Lung (tissue), 12 donors: ENCODE data around the gene TWF2. TPM values are rescaled to one million over a fixed set of nuclear protein-coding genes. Genes with fewer than 3 reads are reported as not detected.

Experiments used
- ATAC-seq: fragments of 200-7000 bp; cut with Tn5 transposase; one replicate; pipeline ENCODE4 v1.9.1; 2020; ENCODE audit warnings: moderate number of reproducible peaks; ENCODE audit not compliant: insufficient read depth, low FRiP score
- DNase-seq, 3 donors: peaks; one replicate each; pipeline ENCODE4 v3.0.0-alpha.2; 2013 to 2017
- H3K27ac ChIP-seq, 2 donors: one replicate each; pipeline ENCODE4 v1.5.1; 2013; ENCODE audit warnings: mild to moderate bottlenecking in 2 of 2, moderate library complexity in 2 of 2, control low read depth in 1 of 2, inconsistent platforms in 1 of 2, low read depth in 1 of 2, low read length in 1 of 2
- H3K27me3 ChIP-seq, 3 donors: one replicate each; pipeline ENCODE4 v1.5.1; 2013; ENCODE audit warnings: low read length in 2 of 3; ENCODE audit not compliant: control insufficient read depth in 3 of 3, insufficient read depth in 3 of 3
- H3K36me3 ChIP-seq, 4 donors: one replicate each; pipeline ENCODE4 v1.5.1; 2013; ENCODE audit warnings: low read length in 4 of 4, mild to moderate bottlenecking in 1 of 4, moderate library complexity in 1 of 4; ENCODE audit not compliant: control insufficient read depth in 4 of 4, insufficient read depth in 4 of 4
- H3K4me1 ChIP-seq, 5 donors: one replicate each; pipeline ENCODE4 v1.5.1; 2013; ENCODE audit warnings: low read length in 5 of 5, mild to moderate bottlenecking in 2 of 5, moderate library complexity in 1 of 5; ENCODE audit not compliant: control insufficient read depth in 5 of 5, insufficient read depth in 5 of 5
- H3K4me3 ChIP-seq: one replicate; pipeline ENCODE4 v1.5.1; 2013; ENCODE audit warnings: mild to moderate bottlenecking, control low read depth, moderate library complexity
- H3K9ac ChIP-seq, 2 donors: one replicate each; pipeline ENCODE4 v1.5.1; 2013; ENCODE audit warnings: low read length in 2 of 2, control low read depth in 1 of 2; ENCODE audit not compliant: insufficient read depth in 1 of 2
- H3K9me3 ChIP-seq, 4 donors: one replicate each; pipeline ENCODE4 v1.5.1; 2013; ENCODE audit warnings: low read length in 3 of 4, mild to moderate bottlenecking in 1 of 4, moderate library complexity in 1 of 4; ENCODE audit not compliant: control insufficient read depth in 4 of 4, insufficient read depth in 3 of 4
- WGBS, 2 donors: extraction: QIAGEN DNeasy Blood & Tissue Kit; methylation state at CpG; one replicate each; pipeline ENCODE4 v1.1.7; 2013; 5-methylcytosine and 5-hydroxymethylcytosine counted together
- polyA plus RNA-seq, 2 donors: library from polyadenylated mRNA; stranded (reverse); fragments of 200-250 nt; gene quantifications; one replicate each; pipeline ENCODE4 v1.2.1, GENCODE V29; 2013
- total RNA-seq, 2 donors: library from RNA; depleted of rRNA in 1 of 2; stranded (reverse); fragments of >200 nt in 1 of 2; gene quantifications; one replicate each; pipeline ENCODE4 v1.2.1, GENCODE V29; 2014 to 2021
- TF ChIP-seq, protein P1 (sequence below): IDR thresholded peaks from 2 replicates; pipeline ENCODE4 v1.5.1; 2012; ENCODE audit warnings: mild to moderate bottlenecking; ENCODE audit errors: control extremely low read depth, extremely low read depth
- donor health status: control.
- donor health status: control.
- donor health status: Bipolar disorder and iron deficiency.
- donor health status: healthy.
- donor health status: DM: yes; HTN: yes; CAD: no.

TWF2 gene
- total and polyA plus RNA-seq, 4 donors = 25.7 to 104 (median 60.7) TPM

DNA sequence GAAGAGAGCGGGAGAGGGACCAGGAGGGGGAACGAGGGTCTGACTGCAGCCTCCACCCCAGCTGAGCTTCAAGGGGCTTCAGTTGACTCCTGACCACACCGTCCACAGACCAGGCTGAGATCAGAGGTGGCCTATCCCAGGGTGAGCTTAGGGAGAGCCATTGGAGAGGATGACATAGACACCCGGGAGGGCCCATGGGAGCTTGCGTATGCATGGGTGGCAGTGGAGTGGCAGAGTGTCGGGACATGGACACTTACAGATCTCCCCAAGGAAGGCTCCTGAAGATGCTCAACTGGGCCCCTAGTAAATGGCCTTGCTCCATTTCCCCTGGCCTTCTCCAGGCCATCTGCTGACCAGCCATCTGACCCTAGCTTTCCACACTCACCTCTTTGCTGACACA is 53.6 kb downstream of the TWF2 start:
- Histone ChIP-seq H3K27me3 (no peaks in the 10 kb centered on the region), H3K36me3 (no peaks in the 10 kb centered on the region), H3K4me3 (no peak overlapping the region), H3K9ac (no peak overlapping the region), H3K9me3 (no peaks in the 10 kb centered on the region), H3K4me1 (peaks cover 2 to 17% (median 7%) of the 10 kb centered on the region in 5 donors), H3K27ac (no peak overlapping the region)
- TF ChIP-seq, protein P1, sequence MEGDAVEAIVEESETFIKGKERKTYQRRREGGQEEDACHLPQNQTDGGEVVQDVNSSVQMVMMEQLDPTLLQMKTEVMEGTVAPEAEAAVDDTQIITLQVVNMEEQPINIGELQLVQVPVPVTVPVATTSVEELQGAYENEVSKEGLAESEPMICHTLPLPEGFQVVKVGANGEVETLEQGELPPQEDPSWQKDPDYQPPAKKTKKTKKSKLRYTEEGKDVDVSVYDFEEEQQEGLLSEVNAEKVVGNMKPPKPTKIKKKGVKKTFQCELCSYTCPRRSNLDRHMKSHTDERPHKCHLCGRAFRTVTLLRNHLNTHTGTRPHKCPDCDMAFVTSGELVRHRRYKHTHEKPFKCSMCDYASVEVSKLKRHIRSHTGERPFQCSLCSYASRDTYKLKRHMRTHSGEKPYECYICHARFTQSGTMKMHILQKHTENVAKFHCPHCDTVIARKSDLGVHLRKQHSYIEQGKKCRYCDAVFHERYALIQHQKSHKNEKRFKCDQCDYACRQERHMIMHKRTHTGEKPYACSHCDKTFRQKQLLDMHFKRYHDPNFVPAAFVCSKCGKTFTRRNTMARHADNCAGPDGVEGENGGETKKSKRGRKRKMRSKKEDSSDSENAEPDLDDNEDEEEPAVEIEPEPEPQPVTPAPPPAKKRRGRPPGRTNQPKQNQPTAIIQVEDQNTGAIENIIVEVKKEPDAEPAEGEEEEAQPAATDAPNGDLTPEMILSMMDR = no peak
- ATAC-seq (no peak), DNase-seq (no peak)
- WGBS, 2 donors = 70 to 93% methylated on average over 6 of the region's 6 CpGs

DNA sequence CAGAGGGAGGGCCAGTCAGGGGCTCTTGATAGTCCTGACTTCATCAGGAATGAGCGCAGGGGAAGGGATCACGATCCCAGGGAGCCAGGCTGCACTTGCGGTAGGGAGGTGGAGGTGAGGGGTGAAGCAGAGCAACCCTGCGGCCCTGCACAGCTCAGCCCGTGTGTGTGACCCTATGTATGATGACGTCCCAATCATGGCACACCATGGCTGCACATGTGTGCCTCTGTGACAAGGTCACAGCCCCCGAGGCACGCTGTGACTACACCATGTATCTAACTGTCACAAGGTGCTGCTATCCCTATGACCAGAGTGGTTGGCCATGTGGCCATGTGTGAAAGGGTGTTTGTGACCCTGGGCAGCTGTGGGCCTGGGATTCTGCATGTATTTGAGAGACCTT is 54.3 kb downstream of the TWF2 start:
- WGBS, 2 donors = 91 to 96% methylated on average over 8 of the region's 8 CpGs
- Histone ChIP-seq H3K36me3 (no peaks in the 10 kb centered on the region), H3K4me3 (no peak overlapping the region), H3K4me1 (peaks cover under 1 to 11% (median 4%) of the 10 kb centered on the region in 5 donors), H3K9me3 (no peaks in the 10 kb centered on the region), H3K27me3 (no peaks in the 10 kb centered on the region), H3K27ac (no peak overlapping the region), H3K9ac (no peak overlapping the region)
- ATAC-seq = no peak
- DNase-seq = no peak
- TF ChIP-seq, protein P1 = no peak

DNA sequence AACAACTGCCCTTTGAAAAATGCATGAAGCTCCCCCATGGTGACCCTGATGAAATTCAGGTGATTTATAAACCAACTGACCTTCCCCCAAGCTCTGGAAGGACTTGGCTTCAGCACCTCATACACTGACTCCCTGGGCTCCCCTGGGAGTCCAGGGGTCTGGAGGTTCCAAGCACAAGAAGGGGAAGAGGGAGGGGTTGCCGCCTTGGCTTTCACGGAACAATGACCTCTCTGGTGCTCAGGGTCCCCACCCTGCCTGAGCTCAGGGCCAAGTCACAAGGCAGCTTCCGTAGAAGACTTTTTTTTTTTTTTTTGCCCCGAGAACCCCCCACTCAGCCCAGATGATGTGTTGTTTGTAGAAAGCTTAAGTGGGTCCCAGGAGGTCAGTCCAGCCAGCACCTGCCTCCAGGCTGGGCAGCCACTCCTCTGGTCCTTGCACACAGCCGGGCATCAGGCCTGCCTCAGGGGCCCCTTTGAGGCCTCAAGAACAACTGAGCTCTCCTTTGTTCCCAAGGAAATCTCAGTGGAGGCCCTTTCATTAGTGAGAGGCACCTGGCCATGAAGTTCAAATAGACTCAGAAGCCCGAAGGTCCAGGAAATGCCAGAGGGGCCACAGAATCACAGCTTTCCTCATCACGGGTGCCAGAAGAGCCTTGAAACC is 55.0 kb downstream of the TWF2 start:
- Histone ChIP-seq H3K9ac (no peak overlapping the region), H3K27me3 (no peaks in the 10 kb centered on the region), H3K4me1 (peaks cover 0 to 7% (median 4%) of the 10 kb centered on the region in 5 donors), H3K4me3 (no peak overlapping the region), H3K27ac (peak overlapping the region in 1 of 2 donors; percentile 30), H3K36me3 (no peaks in the 10 kb centered on the region), H3K9me3 (no peaks in the 10 kb centered on the region)
- DNase-seq (no peak), ATAC-seq (no peak)
- 64 to 81% methylated on average over 7 of the region's 7 CpGs for WGBS, 2 donors
- TF ChIP-seq, protein P1 = no peak

DNA sequence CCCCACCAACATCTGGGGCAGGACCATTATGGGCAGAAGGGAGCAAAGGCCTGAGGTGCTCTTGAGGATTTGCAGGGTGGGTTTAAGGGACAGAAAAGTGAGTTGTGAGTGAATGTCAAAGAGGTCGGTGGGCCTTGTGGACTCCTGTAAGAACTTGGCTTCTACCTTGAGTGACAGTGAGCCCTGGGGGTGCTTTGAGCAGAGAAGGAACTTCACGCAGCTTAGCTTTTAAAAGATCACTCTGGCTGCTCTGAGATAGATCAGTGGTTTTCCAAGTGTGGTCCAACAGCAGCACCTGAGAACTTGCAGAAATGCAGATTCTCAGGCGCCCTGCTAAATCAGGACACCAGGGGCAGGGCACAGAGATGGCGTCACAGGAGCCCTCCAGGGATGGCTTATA is 56.3 kb downstream of the TWF2 start:
- H3K27me3 ChIP-seq = no peaks in the 10 kb centered on the region
- DNase-seq = no peak
- no peak overlapping the region for H3K27ac ChIP-seq
- TF ChIP-seq, protein P1 = no peak
- H3K4me1 ChIP-seq = peaks cover 0 to 10% (median 3%) of the 10 kb centered on the region in 5 donors
- WGBS, 2 donors = 93 to 94% methylated on average over 4 of the region's 4 CpGs
- no peaks in the 10 kb centered on the region for H3K36me3 ChIP-seq
- no peaks in the 10 kb centered on the region for H3K9me3 ChIP-seq
- no peak overlapping the region for H3K9ac ChIP-seq
- no peak for ATAC-seq
- H3K4me3 ChIP-seq = no peak overlapping the region
